AG09309 (cell line): ENCODE results near the gene STK32B.

Experiments used
- DNase-seq: peaks from one replicate; pipeline ENCODE4 v3.0.0-alpha.2; 2010; ENCODE audit warnings: low read depth
- H3K4me3 ChIP-seq: 2 replicates; pipeline ENCODE4 v1.5.1; 2011; ENCODE audit warnings: mild to moderate bottlenecking, low read depth, low read length, moderate library complexity; ENCODE audit not compliant: control insufficient read depth
- TF ChIP-seq, protein P1 (sequence below): IDR thresholded peaks from 2 replicates; pipeline ENCODE4 v1.5.1; 2011; ENCODE audit warnings: mild to moderate bottlenecking, low read depth, low read length, inconsistent platforms; ENCODE audit not compliant: insufficient read depth, control insufficient read depth; ENCODE audit errors: missing control alignments

STK32B gene

DNA sequence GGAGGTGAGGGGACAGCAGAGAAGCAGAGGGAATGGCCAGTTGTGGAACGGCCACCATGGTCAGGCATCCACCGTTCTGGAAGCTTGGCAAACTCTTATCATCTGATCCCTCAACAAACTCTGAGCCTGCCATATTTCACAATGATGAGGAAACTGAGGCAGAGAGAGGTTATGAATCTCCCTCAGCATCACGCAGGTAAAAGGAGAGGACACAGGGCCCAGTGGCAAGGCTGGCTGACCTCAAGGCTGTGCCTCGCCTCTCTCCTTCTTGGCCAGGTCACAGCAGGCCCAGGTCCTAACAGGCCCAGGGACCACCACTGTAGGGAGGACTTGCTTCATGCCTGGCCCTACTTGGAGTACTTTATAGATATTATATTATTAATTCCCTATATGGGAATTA lies 414.2 kb downstream of the STK32B start:
- TF ChIP-seq, protein P1, sequence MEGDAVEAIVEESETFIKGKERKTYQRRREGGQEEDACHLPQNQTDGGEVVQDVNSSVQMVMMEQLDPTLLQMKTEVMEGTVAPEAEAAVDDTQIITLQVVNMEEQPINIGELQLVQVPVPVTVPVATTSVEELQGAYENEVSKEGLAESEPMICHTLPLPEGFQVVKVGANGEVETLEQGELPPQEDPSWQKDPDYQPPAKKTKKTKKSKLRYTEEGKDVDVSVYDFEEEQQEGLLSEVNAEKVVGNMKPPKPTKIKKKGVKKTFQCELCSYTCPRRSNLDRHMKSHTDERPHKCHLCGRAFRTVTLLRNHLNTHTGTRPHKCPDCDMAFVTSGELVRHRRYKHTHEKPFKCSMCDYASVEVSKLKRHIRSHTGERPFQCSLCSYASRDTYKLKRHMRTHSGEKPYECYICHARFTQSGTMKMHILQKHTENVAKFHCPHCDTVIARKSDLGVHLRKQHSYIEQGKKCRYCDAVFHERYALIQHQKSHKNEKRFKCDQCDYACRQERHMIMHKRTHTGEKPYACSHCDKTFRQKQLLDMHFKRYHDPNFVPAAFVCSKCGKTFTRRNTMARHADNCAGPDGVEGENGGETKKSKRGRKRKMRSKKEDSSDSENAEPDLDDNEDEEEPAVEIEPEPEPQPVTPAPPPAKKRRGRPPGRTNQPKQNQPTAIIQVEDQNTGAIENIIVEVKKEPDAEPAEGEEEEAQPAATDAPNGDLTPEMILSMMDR = no peak
- DNase-seq = no peak
- H3K4me3 ChIP-seq = no peak overlapping the region

DNA sequence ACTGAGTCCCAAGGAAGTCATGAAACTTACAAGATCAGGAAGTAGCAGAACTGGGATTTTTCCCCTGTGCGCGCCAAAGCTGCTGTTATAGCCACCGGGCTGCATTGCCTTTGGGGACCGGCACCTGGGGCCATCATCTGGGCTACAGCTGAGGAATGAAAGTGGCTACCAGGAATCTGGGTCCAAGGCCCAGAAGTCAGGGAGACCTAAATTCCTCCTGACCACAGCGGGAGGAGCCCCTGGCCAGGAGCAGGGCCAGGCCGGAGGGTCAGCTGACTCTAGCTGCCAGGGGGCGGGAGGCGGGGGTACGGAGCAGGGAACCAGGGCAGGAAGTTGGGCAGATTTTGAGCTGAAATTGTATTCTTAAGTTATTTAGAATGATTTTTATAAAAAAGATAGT lies 414.7 kb downstream of the STK32B start:
- DNase-seq = no peak
- TF ChIP-seq, protein P1 = no peak
- no peak overlapping the region for H3K4me3 ChIP-seq

DNA sequence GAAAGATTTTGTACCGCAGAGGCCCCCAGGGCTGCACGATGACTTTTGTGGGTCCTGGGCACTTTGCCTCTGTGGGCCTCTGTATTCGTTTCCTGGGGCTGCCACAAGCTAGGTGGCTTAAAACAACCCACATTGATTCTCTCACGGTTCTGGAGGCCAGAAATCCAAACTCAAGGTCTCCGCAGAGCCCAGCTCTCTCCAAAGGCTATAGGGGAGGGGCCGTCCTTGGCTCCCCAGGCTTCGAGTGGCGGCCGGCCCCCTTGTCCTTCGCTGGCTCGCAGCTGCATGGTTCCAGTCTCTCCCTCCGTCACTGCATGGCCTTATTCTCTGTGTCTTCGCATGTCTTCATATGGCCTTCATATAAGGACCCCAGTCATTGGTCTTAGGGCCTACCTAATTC lies 415.8 kb downstream of the STK32B start:
- H3K4me3 ChIP-seq = no peak overlapping the region
- no peak for DNase-seq
- TF ChIP-seq, protein P1 = no peak

DNA sequence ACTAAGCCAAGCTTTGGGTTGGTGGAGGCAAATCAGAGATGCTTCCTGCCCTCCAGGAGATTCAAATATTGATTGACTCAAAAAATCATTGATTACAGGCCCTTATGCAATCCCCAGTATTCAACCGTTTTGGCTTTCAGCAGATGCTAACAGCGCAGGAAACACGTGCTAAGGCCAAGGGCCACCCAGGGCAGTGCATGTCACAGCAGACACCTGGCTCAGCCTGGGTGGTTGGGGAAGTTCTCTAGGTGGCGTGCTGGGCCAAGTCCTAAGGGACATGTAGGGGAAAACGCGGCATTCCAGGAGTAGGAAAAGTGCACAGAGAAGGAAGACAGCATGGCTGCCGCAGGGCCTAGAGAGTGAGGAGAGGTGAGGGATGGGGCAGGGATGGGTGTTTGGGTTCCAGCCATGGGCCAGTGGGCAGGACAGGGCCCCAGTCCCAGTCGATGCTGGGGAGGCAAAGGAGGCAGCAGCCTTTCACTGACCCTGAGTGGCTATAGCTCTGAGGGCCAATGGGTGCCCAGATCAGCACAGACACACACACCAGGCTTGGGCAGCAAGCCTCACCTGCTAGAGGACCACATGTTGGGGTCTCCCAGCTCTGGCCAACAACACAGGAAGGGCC lies 418.0 kb downstream of the STK32B start:
- no peak for DNase-seq
- TF ChIP-seq, protein P1 = no peak
- H3K4me3 ChIP-seq = no peak overlapping the region

DNA sequence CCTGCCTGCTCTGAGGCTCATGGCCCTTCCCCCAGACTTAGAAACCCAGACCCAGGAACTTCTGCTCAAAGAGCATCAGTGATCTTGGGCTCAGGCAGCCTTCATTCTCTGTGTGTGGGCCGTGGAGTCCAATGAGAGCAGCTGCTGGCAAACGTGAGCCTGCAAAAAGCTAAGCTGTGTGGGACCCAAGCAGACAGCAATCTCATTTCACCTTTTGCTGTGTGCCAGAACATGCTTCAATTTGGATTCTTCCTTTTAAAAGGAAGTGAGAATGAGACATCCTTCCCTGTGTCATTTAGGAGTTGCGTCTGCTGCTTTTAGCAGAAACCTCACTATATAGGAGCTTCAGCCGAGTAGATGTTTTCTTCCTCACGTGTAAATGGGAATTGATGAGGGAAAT lies 418.6 kb downstream of the STK32B start:
- TF ChIP-seq, protein P1 = no peak
- no peak overlapping the region for H3K4me3 ChIP-seq
- DNase-seq = no peak

DNA sequence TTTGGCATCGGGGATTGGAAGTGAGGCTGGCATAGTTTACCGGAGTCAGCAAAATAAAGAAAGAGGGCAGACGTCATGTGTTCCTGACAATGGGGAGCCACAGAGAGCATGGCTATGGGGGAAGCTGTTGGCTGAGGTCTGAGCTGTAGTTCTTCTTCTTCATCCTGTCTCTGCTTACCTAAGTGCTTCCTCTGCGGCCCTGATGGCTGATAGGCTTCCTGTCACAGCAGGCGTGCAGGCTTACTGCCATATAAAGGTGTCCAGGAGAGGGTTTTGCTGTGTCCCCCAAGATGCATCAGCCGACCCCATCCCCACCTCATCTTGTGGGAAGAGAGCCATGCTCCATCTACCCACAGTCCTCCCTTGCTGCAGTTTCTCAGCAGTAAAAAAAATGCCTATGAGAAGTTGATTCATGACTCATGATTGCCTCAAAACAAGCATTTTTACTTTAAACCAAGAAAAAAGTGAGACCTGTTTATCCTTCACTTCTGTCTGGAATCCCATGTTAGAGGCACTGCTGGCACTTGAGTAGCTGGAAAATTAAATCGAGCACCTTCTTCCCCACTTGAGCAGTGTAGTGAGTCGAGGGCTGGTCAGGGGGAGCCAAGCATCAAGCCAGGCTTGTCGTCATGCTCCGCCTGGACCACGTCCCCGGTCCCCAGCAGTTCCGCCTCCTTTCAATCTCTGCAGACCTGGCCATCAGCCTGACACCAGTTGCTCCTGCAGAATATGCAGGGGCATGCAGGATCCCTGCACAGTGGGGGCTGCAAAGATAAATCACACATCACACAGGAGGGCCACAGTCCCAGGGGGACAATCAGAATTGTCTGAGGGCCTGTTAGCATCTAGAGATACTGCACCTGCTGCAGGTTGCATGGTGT lies 419.3 kb downstream of the STK32B start:
- TF ChIP-seq, protein P1 = no peak
- no peak overlapping the region for H3K4me3 ChIP-seq
- DNase-seq = no peak
